ENCODE measurements around the gene SDK1.

GRCh38 chr7:4000139-4000538, 699.1 kb downstream of the SDK1 start:
- no peak for TF ChIP-seq CTCF (IDR thresholded peaks at IDR 0.05; ENCODE audit: low read depth, low read length)
- no peak for TF ChIP-seq MAX (IDR thresholded peaks at IDR 0.05; ENCODE audit: low read depth, low read length)
- TF ChIP-seq POLR2A (IDR thresholded peaks at IDR 0.05; ENCODE audit: extremely low read depth, insufficient read length), result no peak
- no peak for TF ChIP-seq MYC (IDR thresholded peaks at IDR 0.05; ENCODE audit: low read depth, low read length)

All from NB4 (cell line).